Ishikawa (cell line): Measurements from ENCODE around the gene MAB21L2.

Experiments
- CEBPB ChIP-seq: IDR thresholded peaks from 2 replicates; pipeline ENCODE4 v1.6.1; 2012
- CREB1 ChIP-seq: IDR thresholded peaks from 2 replicates; pipeline ENCODE4 v1.6.1; 2012; ENCODE audit warnings: low read depth
- EGR1 ChIP-seq: IDR thresholded peaks from 2 replicates; pipeline ENCODE4 v1.6.1; 2012
- EP300 ChIP-seq: IDR thresholded peaks from 2 replicates; pipeline ENCODE4 v1.6.1; 2012; ENCODE audit warnings: borderline replicate concordance
- FOXM1 ChIP-seq: IDR thresholded peaks from 2 replicates; pipeline ENCODE4 v1.6.1; 2012; ENCODE audit warnings: low read depth, borderline replicate concordance
- NFIC ChIP-seq: IDR thresholded peaks from 2 replicates; pipeline ENCODE4 v1.6.1; 2012
- RAD21 ChIP-seq: IDR thresholded peaks from 2 replicates; pipeline ENCODE4 v1.6.1; 2012; ENCODE audit warnings: low read depth
- TAF1 ChIP-seq: IDR thresholded peaks from 2 replicates; pipeline ENCODE4 v1.6.1; 2012; ENCODE audit warnings: low read depth, mild to moderate bottlenecking
- TCF12 ChIP-seq: IDR thresholded peaks from 2 replicates; pipeline ENCODE4 v1.6.1; 2012; ENCODE audit warnings: low read depth
- TEAD4 ChIP-seq: IDR thresholded peaks from 2 replicates; pipeline ENCODE4 v1.6.1; 2012
- YY1 ChIP-seq: IDR thresholded peaks from 2 replicates; pipeline ENCODE4 v1.6.1; 2012; ENCODE audit warnings: low read depth
- ZBTB7A ChIP-seq: IDR thresholded peaks from 2 replicates; pipeline ENCODE4 v1.6.1; 2012; ENCODE audit warnings: low read depth
- TF ChIP-seq, protein P1 (sequence below): IDR thresholded peaks from 2 replicates; pipeline ENCODE4 v1.6.1; 2012; ENCODE audit warnings: low read depth, mild to moderate bottlenecking
- TF ChIP-seq, protein P2 (sequence below): IDR thresholded peaks from 2 replicates; pipeline ENCODE4 v1.6.1; 2012
- TF ChIP-seq, protein P3 (sequence below): IDR thresholded peaks from 2 replicates; pipeline ENCODE4 v1.6.1; 2012

The MAB21L2 gene

DNA sequence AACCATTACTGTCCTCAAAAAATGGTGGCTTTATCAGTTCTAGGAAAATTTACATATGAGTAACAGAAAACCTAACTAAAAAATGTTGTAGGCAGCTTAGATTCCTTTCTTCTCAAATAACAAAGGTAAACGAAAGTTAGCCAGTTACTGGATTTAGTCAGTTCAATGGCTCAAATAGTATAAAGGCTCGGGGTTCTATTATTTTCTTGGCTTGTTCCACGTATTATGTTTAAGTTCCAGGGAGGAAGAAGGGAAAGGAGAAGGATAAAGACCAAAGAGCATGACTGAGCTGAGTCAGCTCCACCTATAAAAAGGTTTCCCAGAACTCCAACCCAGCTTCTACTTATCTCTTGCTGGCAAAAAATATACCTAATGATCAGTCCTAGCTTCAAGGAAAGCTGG, 41.0 kb upstream of the MAB21L2 start:
- no peak for TF ChIP-seq YY1
- TF ChIP-seq EP300 = no peak
- no peak for TF ChIP-seq NFIC
- no peak for TF ChIP-seq CEBPB
- no peak for TF ChIP-seq CREB1
- TF ChIP-seq, protein P1, sequence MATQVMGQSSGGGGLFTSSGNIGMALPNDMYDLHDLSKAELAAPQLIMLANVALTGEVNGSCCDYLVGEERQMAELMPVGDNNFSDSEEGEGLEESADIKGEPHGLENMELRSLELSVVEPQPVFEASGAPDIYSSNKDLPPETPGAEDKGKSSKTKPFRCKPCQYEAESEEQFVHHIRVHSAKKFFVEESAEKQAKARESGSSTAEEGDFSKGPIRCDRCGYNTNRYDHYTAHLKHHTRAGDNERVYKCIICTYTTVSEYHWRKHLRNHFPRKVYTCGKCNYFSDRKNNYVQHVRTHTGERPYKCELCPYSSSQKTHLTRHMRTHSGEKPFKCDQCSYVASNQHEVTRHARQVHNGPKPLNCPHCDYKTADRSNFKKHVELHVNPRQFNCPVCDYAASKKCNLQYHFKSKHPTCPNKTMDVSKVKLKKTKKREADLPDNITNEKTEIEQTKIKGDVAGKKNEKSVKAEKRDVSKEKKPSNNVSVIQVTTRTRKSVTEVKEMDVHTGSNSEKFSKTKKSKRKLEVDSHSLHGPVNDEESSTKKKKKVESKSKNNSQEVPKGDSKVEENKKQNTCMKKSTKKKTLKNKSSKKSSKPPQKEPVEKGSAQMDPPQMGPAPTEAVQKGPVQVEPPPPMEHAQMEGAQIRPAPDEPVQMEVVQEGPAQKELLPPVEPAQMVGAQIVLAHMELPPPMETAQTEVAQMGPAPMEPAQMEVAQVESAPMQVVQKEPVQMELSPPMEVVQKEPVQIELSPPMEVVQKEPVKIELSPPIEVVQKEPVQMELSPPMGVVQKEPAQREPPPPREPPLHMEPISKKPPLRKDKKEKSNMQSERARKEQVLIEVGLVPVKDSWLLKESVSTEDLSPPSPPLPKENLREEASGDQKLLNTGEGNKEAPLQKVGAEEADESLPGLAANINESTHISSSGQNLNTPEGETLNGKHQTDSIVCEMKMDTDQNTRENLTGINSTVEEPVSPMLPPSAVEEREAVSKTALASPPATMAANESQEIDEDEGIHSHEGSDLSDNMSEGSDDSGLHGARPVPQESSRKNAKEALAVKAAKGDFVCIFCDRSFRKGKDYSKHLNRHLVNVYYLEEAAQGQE = no peak
- no peak for TF ChIP-seq TAF1
- TF ChIP-seq TCF12 = no peak
- no peak for TF ChIP-seq FOXM1

DNA sequence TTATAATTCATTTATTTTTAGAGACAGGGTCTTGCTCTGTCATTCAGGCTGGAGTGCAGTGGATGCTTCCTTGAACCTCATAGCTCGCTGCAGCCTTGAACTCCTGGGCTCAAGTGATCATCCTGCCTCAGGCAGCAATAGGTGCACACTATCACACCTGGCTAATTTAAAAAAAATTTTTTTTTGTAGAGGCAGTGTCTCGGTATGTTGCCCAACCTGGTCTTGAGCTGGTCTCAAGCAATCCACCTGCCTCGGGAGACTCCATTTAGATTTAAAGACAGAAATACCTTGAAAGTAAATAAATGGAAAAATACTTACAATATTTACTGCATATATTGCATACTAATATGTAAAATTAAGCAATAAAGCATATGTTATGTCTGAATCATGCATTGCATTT, 40.3 kb upstream of the MAB21L2 start:
- TF ChIP-seq CEBPB = no peak

DNA sequence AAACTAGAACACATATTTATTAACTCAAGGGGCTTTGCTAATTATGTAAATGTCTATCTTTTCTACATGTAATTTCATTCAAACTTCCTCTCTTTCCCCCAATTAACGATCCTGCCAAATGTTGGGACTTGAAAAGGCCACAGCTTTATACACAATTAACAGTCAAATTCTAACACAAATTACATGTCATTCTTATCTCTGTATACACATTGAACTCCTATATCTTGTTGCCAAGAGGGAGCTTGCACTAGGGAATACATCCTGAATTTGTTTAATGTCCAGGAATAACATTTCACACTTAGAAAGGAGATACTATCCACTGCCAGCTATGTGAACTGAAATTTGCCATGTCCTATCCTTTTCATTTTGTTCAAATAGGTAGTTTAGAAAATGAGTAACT, 38.9 kb upstream of the MAB21L2 start:
- TF ChIP-seq EGR1 (no peak), TCF12 (no peak), CEBPB (no peak), CREB1 (no peak)

DNA sequence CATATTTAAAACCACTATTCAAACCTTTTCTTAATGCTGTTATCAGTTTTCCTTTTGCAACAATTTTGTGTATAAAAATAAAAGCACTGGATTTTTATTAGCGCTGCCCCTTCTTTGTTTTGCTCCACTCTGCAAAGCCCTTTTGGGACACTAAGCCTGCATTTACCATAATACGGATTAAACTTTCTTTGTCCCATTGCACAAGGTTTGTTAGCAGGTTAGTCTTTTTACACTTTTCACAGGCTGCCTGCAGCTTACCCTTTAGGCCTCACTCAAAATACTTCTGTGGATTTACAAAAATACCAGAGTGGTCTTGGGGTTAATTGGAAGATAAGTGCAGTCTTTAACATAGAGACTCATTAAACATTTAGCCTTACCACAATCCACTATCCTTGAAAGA, 35.7 kb upstream of the MAB21L2 start:
- TF ChIP-seq, protein P2, sequence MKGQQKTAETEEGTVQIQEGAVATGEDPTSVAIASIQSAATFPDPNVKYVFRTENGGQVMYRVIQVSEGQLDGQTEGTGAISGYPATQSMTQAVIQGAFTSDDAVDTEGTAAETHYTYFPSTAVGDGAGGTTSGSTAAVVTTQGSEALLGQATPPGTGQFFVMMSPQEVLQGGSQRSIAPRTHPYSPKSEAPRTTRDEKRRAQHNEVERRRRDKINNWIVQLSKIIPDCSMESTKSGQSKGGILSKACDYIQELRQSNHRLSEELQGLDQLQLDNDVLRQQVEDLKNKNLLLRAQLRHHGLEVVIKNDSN = no peak
- TF ChIP-seq TAF1 = no peak
- TF ChIP-seq, protein P3, sequence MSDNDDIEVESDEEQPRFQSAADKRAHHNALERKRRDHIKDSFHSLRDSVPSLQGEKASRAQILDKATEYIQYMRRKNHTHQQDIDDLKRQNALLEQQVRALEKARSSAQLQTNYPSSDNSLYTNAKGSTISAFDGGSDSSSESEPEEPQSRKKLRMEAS = no peak
- TF ChIP-seq YY1 = no peak
- no peak for TF ChIP-seq ZBTB7A
- TF ChIP-seq TCF12 = no peak
- no peak for TF ChIP-seq CREB1
- TF ChIP-seq EP300 = no peak
- TF ChIP-seq TEAD4 = no peak
- TF ChIP-seq FOXM1 = no peak
- TF ChIP-seq NFIC = no peak
- TF ChIP-seq RAD21 = no peak

DNA sequence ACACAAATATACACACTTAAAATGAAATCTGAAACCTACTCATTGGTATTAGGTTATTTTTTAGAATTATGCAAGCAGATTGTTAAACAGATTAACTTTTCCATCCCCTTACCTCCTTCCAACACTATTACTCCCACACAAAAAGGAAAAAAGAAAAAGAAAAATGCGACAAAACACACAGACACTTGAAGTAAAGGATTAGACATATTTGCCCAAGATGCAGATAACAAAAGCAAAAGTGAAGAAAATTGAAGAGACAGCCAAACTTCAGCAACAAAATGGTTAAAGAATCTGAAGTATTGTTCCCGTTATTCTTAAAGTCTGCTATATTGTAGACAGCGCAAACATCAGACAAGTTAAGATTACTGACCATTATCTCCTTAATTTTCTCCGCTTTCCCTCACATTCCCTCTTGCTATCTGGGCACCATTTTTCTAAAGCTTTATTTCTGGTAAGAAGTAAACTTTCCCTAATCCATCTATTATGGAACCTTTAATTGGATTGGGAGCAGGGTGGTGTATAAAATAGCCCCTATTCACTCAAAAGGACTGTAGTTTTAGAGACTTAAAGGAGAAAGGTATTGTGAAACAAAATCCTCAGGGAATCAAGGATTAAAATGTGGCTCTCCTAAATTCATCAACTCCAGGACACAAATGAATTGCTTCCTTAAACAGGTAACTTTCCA, 34.7 kb upstream of the MAB21L2 start:
- no peak for TF ChIP-seq FOXM1
- TF ChIP-seq TAF1 = no peak
- no peak for TF ChIP-seq EGR1
- no peak for TF ChIP-seq EP300
- TF ChIP-seq ZBTB7A = no peak

DNA sequence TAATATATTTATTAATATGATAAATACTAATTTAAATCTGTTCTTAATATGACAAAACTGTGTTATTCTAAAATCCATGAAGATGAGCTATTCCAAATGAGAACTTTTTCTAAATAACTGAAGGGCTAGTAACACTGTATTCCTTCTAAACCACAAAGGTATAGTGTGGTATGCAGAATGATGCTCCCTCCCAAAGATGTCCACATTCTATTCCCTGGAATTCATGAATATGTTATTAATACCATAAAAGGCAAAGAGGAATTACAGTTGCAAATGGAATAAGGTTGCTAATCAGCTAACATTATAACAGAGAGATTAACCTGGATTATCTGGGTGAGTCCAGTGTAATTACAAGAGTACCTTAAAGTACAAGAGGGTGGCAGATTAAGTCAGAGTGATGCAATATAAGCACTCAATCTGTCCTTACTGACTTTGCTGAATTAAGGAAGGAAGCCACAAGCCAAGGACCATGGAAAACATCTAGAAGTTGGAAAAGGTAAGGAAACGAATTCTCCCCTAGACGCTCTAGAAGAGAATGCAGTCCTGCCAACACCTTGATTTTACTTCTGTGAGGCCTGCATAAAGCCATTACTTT, 20.7 kb upstream of the MAB21L2 start:
- TF ChIP-seq CEBPB (no peak), ZBTB7A (no peak), TCF12 (no peak), TEAD4 (no peak), CREB1 (no peak), RAD21 (no peak), FOXM1 (no peak), EP300 (no peak), YY1 (no peak), TAF1 (no peak), EGR1 (no peak), NFIC (no peak)
- TF ChIP-seq, protein P3 = no peak
- TF ChIP-seq, protein P2 = no peak
- TF ChIP-seq, protein P1 = no peak
